GM12891 (cell line): ENCODE data around the gene RNF25.

Source experiments
- POLR2A ChIP-seq: IDR thresholded peaks from 2 replicates; pipeline ENCODE4 v1.6.1; 2011; ENCODE audit warnings: low read depth, low read length, control low read depth
- POLR2AphosphoS5 ChIP-seq: IDR thresholded peaks from 2 replicates; pipeline ENCODE4 v1.6.1; 2011; ENCODE audit warnings: low read depth, low read length, control low read depth
- POU2F2 ChIP-seq: IDR thresholded peaks from 2 replicates; pipeline ENCODE4 v1.6.1; 2011; ENCODE audit warnings: low read depth, mild to moderate bottlenecking, control low read depth, low read length, moderate library complexity
- SPI1 ChIP-seq: IDR thresholded peaks from 2 replicates; pipeline ENCODE4 v1.6.1; 2011; ENCODE audit warnings: low read depth, low read length, control low read depth
- TAF1 ChIP-seq: IDR thresholded peaks from 2 replicates; pipeline ENCODE4 v1.6.1; 2011; ENCODE audit warnings: low read depth, low read length, control low read depth

DNA sequence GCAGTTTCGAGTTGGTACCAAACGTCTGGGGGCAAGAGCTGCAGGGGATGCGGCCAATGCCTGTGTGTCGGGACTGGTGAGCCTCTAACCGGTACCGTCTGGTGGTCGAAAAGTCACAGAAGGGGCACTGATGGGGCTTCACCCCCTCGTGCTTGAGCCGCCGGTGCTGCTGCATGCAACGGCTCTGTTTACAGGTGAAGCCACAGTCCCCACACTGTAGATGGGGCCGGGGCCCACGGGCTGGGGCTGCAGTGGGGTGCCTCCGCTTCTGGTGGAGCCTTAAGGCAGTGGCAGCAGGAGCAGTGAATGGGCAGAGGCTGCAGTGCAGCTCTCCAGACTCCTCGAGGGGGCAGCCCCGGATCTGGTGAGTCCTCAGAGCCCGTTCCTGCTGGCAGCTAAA is 29.0 kb downstream of the RNF25 start:
- no peak for TF ChIP-seq TAF1
- TF ChIP-seq POLR2AphosphoS5, result no peak
- no peak for TF ChIP-seq POLR2A
- TF ChIP-seq POU2F2, result no peak
- no peak for TF ChIP-seq SPI1
